GM19463 (cell line): ENCODE data around the gene PTPN23.
"Not testable (repeated sequence)": the region's sequence is repeated elsewhere in the genome, so short reads cannot be mapped to it uniquely, and the experiment has no call there.

Source experiments
- ATAC-seq: cut with Tn5 transposase; IDR thresholded peaks from one replicate; pipeline ENCODE4 v1.9.1; 2021; ENCODE audit warnings: mild to moderate bottlenecking, moderate library complexity; ENCODE audit not compliant: unreplicated experiment

The PTPN23 gene

GRCh38 chr3:47367631-47368030, 13.2 kb upstream of the PTPN23 start:
- ATAC-seq, result no peak

DNA sequence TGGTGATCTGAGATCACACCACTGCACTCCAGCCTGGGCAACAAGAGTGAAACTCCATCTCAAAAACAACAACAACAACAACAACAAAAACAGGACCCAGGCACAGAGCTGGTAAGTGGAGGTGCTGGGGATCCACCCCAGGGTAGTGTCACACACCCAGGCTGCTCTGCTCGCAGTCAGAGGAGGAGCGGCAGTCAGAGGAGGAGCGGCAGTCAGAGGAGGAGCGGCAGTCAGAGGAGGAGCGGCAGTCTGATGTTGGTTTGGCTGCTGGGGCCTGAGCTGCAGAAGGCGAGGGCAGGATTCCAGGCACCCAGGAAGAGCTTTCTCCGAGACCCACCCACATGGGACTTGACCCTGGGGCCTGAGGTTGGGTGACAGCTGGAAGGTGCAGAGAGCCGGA, 10.8 kb upstream of the PTPN23 start:
- ATAC-seq, result not testable (repeated sequence)

DNA sequence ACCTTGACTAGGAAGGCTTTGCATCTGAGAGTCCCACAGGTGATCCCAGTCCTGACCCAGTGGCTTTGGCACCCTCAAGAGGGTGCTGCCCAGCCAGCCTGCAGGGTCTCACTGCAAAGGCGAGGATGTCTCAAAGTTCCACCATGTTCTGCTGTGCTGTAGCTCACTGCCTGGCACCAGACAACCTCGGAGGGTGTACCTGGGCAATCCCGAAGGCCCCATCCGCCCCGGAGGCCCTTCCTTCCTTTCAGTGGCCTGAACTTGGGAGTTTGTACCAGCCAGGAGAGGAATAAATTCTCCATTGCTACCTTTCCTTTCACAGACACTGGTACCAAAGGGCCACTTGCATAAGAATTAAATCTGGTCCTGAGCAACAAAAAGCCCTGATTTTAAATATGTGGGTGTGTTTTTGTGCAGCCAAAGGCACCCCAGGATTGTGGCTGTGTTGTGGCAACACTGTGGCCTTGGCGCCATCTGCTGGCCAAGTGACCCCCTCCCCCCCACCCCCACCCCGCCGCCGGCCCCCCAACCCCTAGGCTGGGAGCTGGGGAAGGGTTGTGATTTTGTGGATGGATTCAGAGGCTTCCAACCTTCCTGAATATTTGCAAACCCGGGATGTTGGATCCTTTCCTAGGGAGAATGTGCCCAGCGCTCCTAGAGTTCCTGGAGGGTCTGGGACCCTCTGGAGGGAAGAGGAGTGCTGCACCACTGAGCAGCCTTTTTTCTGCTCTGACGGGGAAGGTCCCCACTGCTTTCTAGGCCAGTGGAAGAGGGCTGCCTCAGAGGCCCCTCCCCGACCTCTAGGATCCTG, 9.7 kb upstream of the PTPN23 start:
- no peak for ATAC-seq

DNA sequence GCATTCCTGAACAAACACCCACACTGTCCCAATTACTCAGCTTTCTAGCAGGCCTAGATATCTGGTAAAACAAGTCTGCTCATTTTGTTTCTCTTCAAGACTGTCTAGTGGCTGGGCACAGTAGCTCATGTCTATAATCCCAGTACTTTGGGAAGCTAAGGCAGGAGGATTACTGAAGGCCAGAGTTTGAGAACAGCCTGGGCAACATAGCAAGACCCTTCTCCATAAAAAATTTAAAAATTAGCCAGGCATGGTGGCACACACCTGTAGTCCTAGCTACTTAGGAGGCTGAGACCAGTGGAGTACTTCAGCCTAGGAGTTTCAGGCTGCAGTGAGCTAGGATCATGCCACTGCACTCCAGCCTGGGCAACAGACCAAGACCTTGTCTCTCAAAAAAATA, 6.2 kb upstream of the PTPN23 start:
- ATAC-seq, result no peak

GRCh38 chr3:47376393-47376792, 4.4 kb upstream of the PTPN23 start:
- ATAC-seq, result no peak

DNA sequence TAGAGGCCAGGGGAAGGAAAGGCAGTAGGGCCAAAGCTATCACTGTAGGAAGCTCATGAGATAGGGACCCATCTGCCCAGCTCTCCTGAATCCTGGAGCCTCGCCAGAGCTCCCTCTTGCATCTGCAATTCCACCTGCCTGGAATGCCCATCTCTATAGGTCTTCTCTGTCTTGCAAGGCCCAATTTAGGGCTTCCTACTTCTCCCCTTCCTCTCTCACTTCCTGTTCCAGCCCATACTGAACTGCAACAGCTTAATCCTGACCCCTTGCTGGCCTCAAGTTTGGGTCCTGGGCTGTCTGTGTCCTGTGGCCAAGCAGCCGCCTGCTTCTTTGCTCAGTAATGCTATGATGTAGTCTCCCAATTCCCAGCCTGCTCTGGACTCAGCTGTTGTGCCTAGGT, 3.6 kb upstream of the PTPN23 start:
- no peak for ATAC-seq

GRCh38 chr3:47378869-47379268, 2.0 kb upstream of the PTPN23 start:
- ATAC-seq, result no peak

DNA sequence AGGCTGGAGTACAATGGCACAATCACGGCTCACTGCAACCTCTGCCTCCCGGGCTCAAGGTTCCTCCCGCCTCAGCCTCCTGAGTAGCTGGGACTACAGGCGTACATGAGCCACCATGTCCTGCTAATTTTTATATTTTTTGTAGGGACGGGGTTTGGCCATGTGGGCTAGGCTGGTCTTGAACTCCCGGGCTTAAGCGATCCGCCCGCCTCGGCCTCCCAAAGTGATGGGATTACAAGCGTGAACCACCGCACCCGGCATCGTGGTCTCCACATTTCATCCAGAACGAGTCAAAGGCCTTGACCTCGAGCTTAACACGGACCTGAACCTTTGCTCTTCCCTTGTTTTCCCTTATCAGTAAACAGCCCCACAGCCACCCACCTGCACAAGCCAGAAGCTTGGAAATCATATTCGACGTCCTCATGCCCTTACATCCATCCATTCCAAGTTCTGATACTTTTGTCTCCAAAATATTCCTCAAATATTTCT, 1.4 kb upstream of the PTPN23 start:
- no peak for ATAC-seq

DNA sequence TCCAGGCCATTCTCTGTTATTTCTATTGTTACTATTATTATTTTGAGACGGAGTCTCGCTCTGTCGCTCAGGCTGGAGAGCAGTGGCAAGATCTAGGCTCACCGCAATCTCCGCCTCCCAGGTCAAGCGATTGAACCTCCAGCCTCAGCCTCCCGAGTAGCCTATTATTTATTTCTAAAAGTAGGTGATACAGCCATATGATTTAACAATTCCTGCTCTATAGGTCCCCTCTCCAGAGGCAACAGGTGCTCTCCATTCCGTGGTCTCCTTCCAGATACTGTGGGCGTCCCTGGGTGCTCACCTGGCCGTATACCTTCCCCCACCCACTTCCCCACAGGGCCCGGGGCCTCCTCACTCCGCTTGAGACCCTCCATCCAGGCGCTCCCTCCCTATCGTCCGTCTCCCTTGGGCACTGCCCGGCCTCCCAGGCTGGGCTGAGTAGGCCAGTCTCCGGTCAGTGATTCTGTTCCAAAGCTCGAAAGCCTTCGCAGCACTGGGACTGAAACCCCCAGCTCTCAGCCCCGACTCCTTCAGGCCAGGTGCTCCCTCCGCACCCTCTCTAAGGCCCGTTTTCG, 708 bp upstream of the PTPN23 start:
- ATAC-seq, result no peak

GRCh38 chr3:47381317-47382157, 716 bp downstream of the PTPN23 start:
- ATAC-seq, result peak; percentile 64

DNA sequence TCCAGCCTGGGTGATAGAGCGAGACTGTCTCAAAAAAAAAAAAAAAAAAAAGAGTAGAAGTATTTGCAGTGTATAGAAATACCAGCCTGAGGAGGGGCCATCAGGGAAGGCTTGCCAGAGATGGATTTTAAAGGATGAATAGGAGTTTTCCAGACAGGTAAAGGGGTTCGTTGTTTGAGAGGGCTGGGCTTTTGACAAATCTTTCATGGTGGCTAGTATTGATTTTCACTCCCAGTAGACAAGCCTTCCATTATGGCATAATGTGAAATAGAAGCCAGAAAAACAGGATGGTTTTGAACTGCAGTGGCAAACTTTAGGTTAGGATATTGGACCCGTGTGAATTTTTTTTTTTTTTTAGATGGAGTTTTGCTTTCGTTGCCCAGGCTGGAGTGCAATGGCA, 3.6 kb downstream of the PTPN23 start:
- ATAC-seq, result no peak

- no peak for ATAC-seq
Measured at GRCh38 chr3:47385007-47385406, 4.2 kb downstream of the PTPN23 start.

DNA sequence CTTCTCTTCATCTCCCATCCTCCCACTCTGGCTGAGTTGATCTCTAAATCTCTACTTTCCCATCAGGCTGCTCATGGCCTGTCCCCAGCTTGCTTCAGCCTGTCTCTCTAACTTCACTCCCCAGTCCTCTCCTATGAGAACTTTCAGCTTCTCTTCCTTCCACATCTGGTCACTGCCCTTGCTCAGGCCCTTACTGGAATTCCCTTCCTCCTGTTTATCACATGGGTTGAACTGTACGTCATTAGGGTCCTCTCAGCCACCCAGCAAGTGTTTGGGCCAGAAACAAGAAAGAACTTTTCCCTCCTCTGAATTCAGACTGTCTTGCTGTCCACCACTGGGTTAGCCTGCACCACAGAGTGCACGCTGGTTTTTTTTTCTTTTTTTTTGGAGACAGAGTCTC, 5.0 kb downstream of the PTPN23 start:
- no peak for ATAC-seq

DNA sequence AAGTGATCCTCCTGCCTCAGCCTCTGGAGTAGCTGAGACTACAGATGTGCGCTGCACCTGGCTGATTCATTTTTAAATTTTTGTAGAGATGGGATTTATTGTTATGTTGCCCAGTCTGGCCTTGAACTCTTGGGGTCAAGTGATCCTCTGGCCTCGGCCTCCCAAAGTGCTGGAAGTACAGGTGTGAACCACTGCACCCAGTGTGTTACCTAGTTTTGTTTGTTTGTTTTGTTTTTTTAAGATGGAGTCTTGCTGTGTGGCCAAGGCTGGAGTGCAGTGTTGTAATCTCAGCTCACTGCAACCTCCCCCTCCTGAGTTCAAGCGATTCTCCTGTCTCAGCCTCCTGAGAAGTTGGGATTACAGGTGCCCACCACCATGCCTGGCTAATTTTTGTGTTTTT, 12.1 kb downstream of the PTPN23 start:
- no peak for ATAC-seq

GRCh38 chr3:47394140-47394870, 13.5 kb downstream of the PTPN23 start:
- no peak for ATAC-seq

DNA sequence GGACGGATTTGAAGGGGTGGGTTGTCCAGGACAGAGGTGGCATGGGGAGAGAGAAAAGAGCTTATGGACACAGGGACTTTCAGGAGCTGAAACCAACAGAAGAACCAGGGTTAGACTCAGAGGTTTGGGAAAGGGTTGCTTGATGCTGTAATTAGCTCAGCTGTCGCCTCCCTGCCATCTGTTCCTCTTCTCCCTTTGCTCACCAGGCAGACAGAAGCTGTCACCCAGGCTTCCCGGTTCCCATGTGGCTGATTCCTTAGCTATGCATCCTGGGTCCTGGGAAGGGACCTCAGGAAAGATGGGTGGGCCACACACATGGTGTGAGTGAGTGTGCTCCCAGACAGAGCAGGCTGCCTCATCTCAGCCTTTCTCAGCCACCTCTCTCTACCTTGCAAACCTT, 14.1 kb downstream of the PTPN23 start:
- no peak for ATAC-seq

DNA sequence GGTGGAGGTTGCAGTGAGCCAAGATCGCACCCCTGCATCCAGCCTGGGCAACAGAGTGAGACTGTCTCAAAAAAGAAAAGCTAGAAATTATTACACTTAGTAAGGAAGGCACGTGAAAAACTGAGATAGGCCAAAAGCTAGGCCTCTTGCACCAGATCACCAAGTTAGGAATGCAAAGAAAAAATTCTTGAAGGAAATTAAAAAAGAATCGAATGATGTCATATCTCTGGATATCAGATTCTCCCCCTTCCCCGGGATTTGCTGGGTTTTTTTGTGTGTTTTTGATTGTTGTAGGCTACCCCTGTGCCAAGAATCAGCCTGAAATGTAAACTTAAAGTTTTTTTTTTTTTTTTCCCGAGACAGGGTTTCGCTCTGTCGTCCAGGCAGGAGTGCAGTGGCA, 17.4 kb downstream of the PTPN23 start:
- ATAC-seq, result no peak

GRCh38 chr3:47399016-47399415, 18.2 kb downstream of the PTPN23 start:
- no peak for ATAC-seq

DNA sequence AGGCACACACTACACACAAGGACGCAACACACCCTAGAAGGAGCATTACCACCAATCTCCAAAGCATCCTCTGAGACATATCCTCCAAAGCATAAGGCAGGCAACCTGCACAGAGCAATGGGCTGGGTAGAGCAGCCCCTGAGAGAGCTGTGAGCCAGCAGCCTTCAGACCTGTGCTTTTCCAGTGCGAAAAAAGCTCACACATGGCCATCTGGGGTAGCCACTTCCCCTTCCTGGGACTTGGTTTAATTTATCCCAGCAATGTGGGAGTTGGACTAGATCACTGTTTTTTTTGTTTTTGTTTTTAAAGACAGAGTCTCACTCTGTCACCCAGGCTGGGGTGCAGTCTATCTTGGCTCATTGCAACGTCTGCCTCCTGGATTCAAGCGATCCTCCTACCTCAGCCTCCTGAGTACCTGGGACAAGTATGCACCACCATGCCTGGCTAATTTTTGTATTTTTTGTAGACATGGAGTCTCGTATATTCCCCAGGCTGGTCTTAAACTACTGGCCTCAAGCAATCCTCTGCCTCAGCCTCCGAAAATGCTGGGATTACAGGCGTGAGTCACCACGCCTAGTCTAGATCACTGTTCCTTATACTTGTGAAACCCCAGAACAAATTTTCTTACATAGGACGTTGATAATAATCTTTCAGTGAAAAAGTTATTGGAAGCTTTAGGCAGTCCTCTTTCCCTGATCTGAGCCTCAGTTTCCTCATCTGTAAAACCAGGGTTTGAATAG, 18.9 kb downstream of the PTPN23 start:
- ATAC-seq, result no peak

DNA sequence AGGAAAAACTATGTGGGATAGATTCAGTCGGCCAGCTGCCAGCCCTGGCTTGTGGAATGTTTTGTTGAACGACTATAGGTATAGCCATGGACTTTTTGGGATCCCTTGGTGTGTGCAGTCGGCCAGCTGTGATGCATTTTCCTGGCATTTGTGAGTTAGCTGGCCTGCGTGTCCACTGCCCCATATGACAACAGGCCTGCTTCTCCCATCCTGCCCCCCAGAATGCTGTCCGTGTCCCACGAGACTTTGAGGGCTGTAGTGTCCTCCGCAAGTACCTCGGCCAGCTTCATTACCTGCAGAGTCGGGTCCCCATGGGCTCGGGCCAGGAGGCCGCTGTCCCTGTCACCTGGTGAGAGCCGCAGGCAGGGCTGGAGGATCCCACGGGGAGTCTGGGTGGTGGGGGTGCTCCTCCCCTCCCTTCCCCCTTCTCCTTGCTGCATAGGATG, 23.6 kb downstream of the PTPN23 start:
- ATAC-seq, result no peak
